Measurements from ENCODE around the gene TMEM232. TPM values are rescaled to one million over a fixed set of nuclear protein-coding genes. Genes with fewer than 3 reads are reported as not detected.

Gene TMEM232
- total RNA-seq, 4 donors from 2014 or later = 1.9 to 3.6 (median 2.5) TPM

DNA sequence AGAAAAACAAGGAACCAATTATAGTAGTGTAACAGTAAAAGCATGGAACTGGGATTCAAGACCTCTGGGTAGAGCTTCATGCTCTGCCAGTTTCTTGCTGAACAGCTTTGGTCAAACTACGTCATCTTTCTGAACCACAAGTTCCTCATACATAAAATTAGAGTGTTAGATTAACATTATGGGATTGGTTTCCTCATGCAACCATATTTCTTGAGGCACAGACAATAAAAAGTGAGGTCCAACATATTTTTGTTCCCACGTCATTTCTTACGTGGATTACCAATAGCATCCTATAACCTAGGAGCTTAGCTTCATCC, 354.8 kb downstream of the TMEM232 start:
- TF ChIP-seq, protein P1, sequence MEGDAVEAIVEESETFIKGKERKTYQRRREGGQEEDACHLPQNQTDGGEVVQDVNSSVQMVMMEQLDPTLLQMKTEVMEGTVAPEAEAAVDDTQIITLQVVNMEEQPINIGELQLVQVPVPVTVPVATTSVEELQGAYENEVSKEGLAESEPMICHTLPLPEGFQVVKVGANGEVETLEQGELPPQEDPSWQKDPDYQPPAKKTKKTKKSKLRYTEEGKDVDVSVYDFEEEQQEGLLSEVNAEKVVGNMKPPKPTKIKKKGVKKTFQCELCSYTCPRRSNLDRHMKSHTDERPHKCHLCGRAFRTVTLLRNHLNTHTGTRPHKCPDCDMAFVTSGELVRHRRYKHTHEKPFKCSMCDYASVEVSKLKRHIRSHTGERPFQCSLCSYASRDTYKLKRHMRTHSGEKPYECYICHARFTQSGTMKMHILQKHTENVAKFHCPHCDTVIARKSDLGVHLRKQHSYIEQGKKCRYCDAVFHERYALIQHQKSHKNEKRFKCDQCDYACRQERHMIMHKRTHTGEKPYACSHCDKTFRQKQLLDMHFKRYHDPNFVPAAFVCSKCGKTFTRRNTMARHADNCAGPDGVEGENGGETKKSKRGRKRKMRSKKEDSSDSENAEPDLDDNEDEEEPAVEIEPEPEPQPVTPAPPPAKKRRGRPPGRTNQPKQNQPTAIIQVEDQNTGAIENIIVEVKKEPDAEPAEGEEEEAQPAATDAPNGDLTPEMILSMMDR (IDR thresholded peaks at IDR 0.05) = no peak
- ATAC-seq (ENCODE audit: low FRiP score) (no peak), DNase-seq (ENCODE audit: low spot score) (no peak)

GRCh38 chr5:110371011-110371724, 355.3 kb downstream of the TMEM232 start:
- DNase-seq (ENCODE audit: low spot score) (no peak), ATAC-seq (ENCODE audit: low FRiP score) (no peak)
- TF ChIP-seq, protein P1 (IDR thresholded peaks at IDR 0.05) = no peak

Small RNA genes lying within 50 kb of the gene (small RNA-seq; reads per million reads assigned to genes)
- gene MIR548F3 = not detected
- gene RF00432 = not detected

Other genes with a start within 250 kb of the TMEM232 start
- 10 to 100 TPM; 36.7 to 56.6 (median 50.4) TPM for gene SLC25A46, start 12.3 kb upstream of the TMEM232 start, total RNA-seq